Peyer's patch (tissue), 4 donors: ENCODE measurements around the gene CCDC198. TPM values are rescaled to one million over a fixed set of nuclear protein-coding genes. Genes with fewer than 3 reads are reported as not detected.

Experiments used
- DNase-seq, 3 donors: peaks; one replicate each; pipeline ENCODE4 v3.0.0-alpha.2; 2017 to 2019
- H3K27ac ChIP-seq, 4 donors: fragments of 200-600 bp; sonication (generic); one replicate each; pipeline ENCODE4 v1.5.1; 2016 to 2019
- H3K27me3 ChIP-seq, 2 donors: fragments of 200-600 bp; sonication (generic); one replicate each; pipeline ENCODE4 v1.5.1; 2019
- H3K36me3 ChIP-seq, 3 donors: fragments of 200-600 bp; sonication (generic); one replicate each; pipeline ENCODE4 v1.5.1; 2016 to 2019
- H3K4me1 ChIP-seq, 4 donors: fragments of 200-600 bp; sonication (generic); one replicate each; pipeline ENCODE4 v1.5.1; 2016 to 2019
- H3K4me3 ChIP-seq, 4 donors: fragments of 200-600 bp; sonication (generic); 1 replicate in 3 of 4; 2 replicates in 1 of 4; pipeline ENCODE4 v1.5.1; 2016 to 2019; ENCODE audit warnings: mild to moderate bottlenecking in 1 of 4
- H3K9me3 ChIP-seq, 4 donors: fragments of 200-600 bp; sonication (generic); one replicate each; pipeline ENCODE4 v1.5.1; 2016 to 2019; ENCODE audit warnings: mild to moderate bottlenecking in 1 of 4
- CTCF ChIP-seq, 6 experiments: fragments of 450-650 bp in 4 of 6; fragments of 200-600 bp in 2 of 6; sonication (generic) in 1 of 6; IDR thresholded peaks; one replicate each; pipeline ENCODE4 v1.5.1; 2017 to 2019; ENCODE audit warnings: antibody characterized with exemption in 6 of 6, mild to moderate bottlenecking in 3 of 6, moderate library complexity in 1 of 6
- POLR2A ChIP-seq, 2 donors: fragments of 450-650 bp; IDR thresholded peaks; one replicate each; pipeline ENCODE4 v1.5.1; 2017; ENCODE audit warnings: antibody characterized with exemption in 2 of 2, mild to moderate bottlenecking in 2 of 2, moderate library complexity in 2 of 2
- total RNA-seq, 4 donors: library from RNA; depleted of rRNA; stranded (reverse); fragments of >200 nt; gene quantifications; one replicate each; pipeline ENCODE4 v1.1.0, GENCODE V29; 2016

CCDC198 gene
- total RNA-seq, 4 donors from 2014 or later = not detected

- TF ChIP-seq POLR2A (IDR thresholded peaks at IDR 0.05) (no peak), CTCF (IDR thresholded peaks at IDR 0.05) (no peak)
- Histone ChIP-seq H3K9me3 (no peaks in the 10 kb centered on the region), H3K27ac (no peak overlapping the region), H3K4me1 (no peaks in the 10 kb centered on the region), H3K27me3 (no peaks in the 10 kb centered on the region), H3K36me3 (no peaks in the 10 kb centered on the region), H3K4me3 (no peak overlapping the region)
- DNase-seq = no peak
These were observed 73.6 kb downstream of the CCDC198 start for GRCh38 chr14:57420033-57420432.

Other genes with a start within 250 kb of the CCDC198 start
- gene EXOC5, start 225.0 kb downstream of the CCDC198 start, total RNA-seq = 10 to 100 TPM; 20.6 to 35.8 (median 30.3) TPM
- gene AP5M1, start 224.9 kb downstream of the CCDC198 start, total RNA-seq = 10 to 100 TPM; 39.6 to 74.3 (median 44.1) TPM
- 10 to 100 TPM in 2 of 4 donors, 1 to 10 TPM in 2; 8.9 to 20.3 (median 10.4) TPM for gene NAA30, start 103.3 kb downstream of the CCDC198 start, total RNA-seq